ENCODE data around the gene TTC13. TPM values are rescaled to one million over a fixed set of nuclear protein-coding genes. Genes with fewer than 3 reads are reported as not detected.

The TTC13 gene
- total and polyA plus RNA-seq, 10 of the 15 experiments (the other 5 are each of a cell fraction or from before 2014, with no cell fraction given) = 5.8 to 30.8 (median 18.5) TPM

- FAIRE-seq (no peak), ATAC-seq (no peak), DNase-seq (ENCODE audit: low read depth, low spot score) (no peak)
- no TSS peak for BruUV-seq (replicated peaks)
- in situ Hi-C loops (cut with MboI) = no loop called here
- intact Hi-C loops (cut with micrococcal nuclease; ENCODE audit: unreplicated experiment) = no loop called here
- no peak overlapping the region for H3K4me3 ChIP-seq
- TF ChIP-seq POLR2AphosphoS5 (IDR thresholded peaks at IDR 0.05; ENCODE audit: low read length) = no peak
- no peak for TF ChIP-seq HCFC1 (IDR thresholded peaks at IDR 0.05; ENCODE audit: low read length)
- TF ChIP-seq, protein P1, sequence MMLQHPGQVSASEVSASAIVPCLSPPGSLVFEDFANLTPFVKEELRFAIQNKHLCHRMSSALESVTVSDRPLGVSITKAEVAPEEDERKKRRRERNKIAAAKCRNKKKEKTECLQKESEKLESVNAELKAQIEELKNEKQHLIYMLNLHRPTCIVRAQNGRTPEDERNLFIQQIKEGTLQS (IDR thresholded peaks at IDR 0.05; ENCODE audit: borderline replicate concordance, extremely low read depth, low read depth, low read length) = no peak
- TF ChIP-seq BMI1 (IDR thresholded peaks at IDR 0.05; ENCODE audit: borderline replicate concordance) = no peak
- TF ChIP-seq TAF1 (IDR thresholded peaks at IDR 0.05; ENCODE audit: borderline replicate concordance, low read depth, low read length) = no peak
- no peak for TF ChIP-seq ZBTB4 (CRISPR knock-in tag; IDR thresholded peaks at IDR 0.05)
- no peak for TF ChIP-seq POU2F2 (IDR thresholded peaks at IDR 0.05; ENCODE audit: borderline replicate concordance, low read depth, low read length)
- H3K9ac ChIP-seq (ENCODE audit: control insufficient read depth, insufficient read depth, low read length) = no peak overlapping the region
- no peaks in the 10 kb centered on the region for H3K9me3 ChIP-seq (replicated peaks; ENCODE audit: control insufficient read depth, insufficient read depth, low read length)
- ChIA-PET POLR2A (no interaction called here), SMC1A (ENCODE audit: uncharacterized antibody, unreplicated experiment) (interaction anchor here (0.6 to 1.2 kb wide), 2 partner anchors 12 to 247 kb away, joined by 3 read pairs; partner anchors contain the start of genes ARV1 and TTC13), CTCF (interaction anchor here (0.6 to 1.0 kb wide), 2 partner anchors 12 to 392 kb away, joined by 3 read pairs; no protein-coding TSS in a partner anchor), RAD21 (ENCODE audit: unreplicated experiment) (no interaction called here)
- H3K27ac ChIP-seq (ENCODE audit: control insufficient read depth, insufficient read depth) = no peak overlapping the region
- WGBS (ENCODE audit: insufficient coverage, insufficient replicate concordance, low lambda C conversion rate, missing lambda C conversion rate) = over 99% methylated on average over 5 of the region's 5 CpGs
- H2AFZ ChIP-seq (ENCODE audit: control insufficient read depth, low read depth, low read length) = no peak overlapping the region
- H3K36me3 ChIP-seq (ENCODE audit: control insufficient read depth in 2 of 2, insufficient read depth in 2 of 2, low read length in 1 of 2) = 0 out of 4 replicates have a peak, but pooled peaks cover 0 to 4% of the 10 kb centered on the region in 2 experiments
- H3K27me3 ChIP-seq (replicated peaks in 1 of 2; ENCODE audit: control insufficient read depth in 2 of 2, insufficient read depth in 2 of 2, low read length in 1 of 2) = no peaks in the 10 kb centered on the region
- no peaks in the 10 kb centered on the region for H4K20me1 ChIP-seq (ENCODE audit: control insufficient read depth, insufficient read depth)
- no peak overlapping the region for H3K4me2 ChIP-seq (ENCODE audit: control insufficient read depth, insufficient read depth)
- peaks cover 2% of the 10 kb centered on the region; the same call in 1 of the 2 replicates for H3K79me2 ChIP-seq (ENCODE audit: control insufficient read depth, insufficient read depth, low read length)
- no peaks in the 10 kb centered on the region for H3K4me1 ChIP-seq (ENCODE audit: control insufficient read depth, insufficient read depth, low read length)
Measured at GRCh38 chr1:230966358-230966873, 12.2 kb downstream of the TTC13 start.

Data from GM12878 (cell line).